ENCODE data around the gene KCND1. TPM values are rescaled to one million over a fixed set of nuclear protein-coding genes. Genes with fewer than 3 reads are reported as not detected.

Gene KCND1
- total and polyA plus RNA-seq, 10 of the 15 experiments (the other 5 are each of a cell fraction or from before 2014, with no cell fraction given), result 0.02 to 1.0 (median 0.39) TPM

DNA sequence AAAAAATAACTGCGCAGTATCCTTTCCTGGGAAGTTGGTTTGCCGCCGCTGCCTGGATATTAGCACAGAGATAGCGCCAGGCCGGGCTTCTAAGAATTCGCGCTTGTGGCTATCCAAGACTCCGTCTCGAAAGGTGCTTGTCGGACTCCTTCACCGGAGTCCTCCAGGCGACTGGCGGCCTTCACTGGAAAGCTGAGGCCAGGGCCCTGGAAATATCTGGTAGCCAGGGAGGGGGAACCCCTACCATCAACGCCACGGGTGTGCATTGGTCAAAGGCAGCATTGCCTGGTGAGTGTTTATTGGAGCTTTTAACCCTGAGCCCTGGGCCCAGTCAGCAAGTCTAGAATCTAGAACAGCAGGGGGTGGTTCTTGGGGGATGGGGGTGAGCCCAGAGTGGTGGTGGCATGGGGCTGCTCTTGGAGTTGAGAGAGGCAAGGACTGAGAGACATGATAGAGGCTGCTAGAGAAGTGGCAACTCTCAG is 52.2 kb downstream of the KCND1 start:
- H3K9me3 ChIP-seq (replicated peaks; ENCODE audit: control insufficient read depth, insufficient read depth, low read length), result no peaks in the 10 kb centered on the region; the same call in 2 of the 3 replicates
- no peaks in the 10 kb centered on the region for H3K27me3 ChIP-seq (replicated peaks in 1 of 2; ENCODE audit: control insufficient read depth in 2 of 2, insufficient read depth in 2 of 2, low read length in 1 of 2)
- WGBS (ENCODE audit: insufficient coverage, insufficient replicate concordance, low lambda C conversion rate, missing lambda C conversion rate), result 36% methylated on average over 15 of the region's 15 CpGs
- H4K20me1 ChIP-seq (ENCODE audit: control insufficient read depth, insufficient read depth), result peaks cover 3% of the 10 kb centered on the region
- DNase-seq (ENCODE audit: low read depth, low spot score) (no peak), ATAC-seq (peak; percentile 48), FAIRE-seq (peak; percentile 7)
- intact Hi-C loops (cut with micrococcal nuclease; ENCODE audit: unreplicated experiment) (loop anchor here (1.0 to 5.0 kb wide), 3 partner anchors 18 to 123 kb away; partner anchors contain the start of genes OTUD5 and TFE3), in situ Hi-C loops (cut with MboI) (no loop called here)
- CTCF ChIA-PET, result interaction anchor here (1.0 to 1.6 kb wide), 3 partner anchors 18 to 26 kb away, joined by 3 to 8 read pairs (median 6); no protein-coding TSS in a partner anchor
- POLR2A ChIA-PET, result interaction anchor here (0.6 to 2.9 kb wide), 3 partner anchors 20 to 236 kb away, joined by 3 to 21 read pairs (median 3); no protein-coding TSS in a partner anchor
- peak overlapping the region; percentile 56; the same call in 1 of the 2 replicates for H3K4me2 ChIP-seq (ENCODE audit: control insufficient read depth, insufficient read depth)
- TSS peak; percentile 97 for BruUV-seq (replicated peaks)
- peaks cover 9% of the 10 kb centered on the region for H3K4me1 ChIP-seq (ENCODE audit: control insufficient read depth, insufficient read depth, low read length)
- peaks cover 38% of the 10 kb centered on the region for H3K79me2 ChIP-seq (ENCODE audit: control insufficient read depth, insufficient read depth, low read length)
- RAD21 ChIA-PET (ENCODE audit: unreplicated experiment), result interaction anchor here (0.6 to 1.0 kb wide), 4 partner anchors 13 to 20 kb away, joined by 3 to 5 read pairs (median 4); no protein-coding TSS in a partner anchor
- H3K4me3 ChIP-seq, result peak overlapping the region; percentile 43; the same call in 1 of the 2 replicates
- TF ChIP-seq NRF1 (conservative IDR thresholded peaks at IDR 0.05; ENCODE audit: low read depth, low read length), result no peak
- TF ChIP-seq EP300 (IDR thresholded peaks at IDR 0.05; ENCODE audit: borderline replicate concordance in 1 of 2, control insufficient read depth in 1 of 2, low read depth in 2 of 2, low read length in 2 of 2), result no peak
- 0 out of 2 replicates have a peak, but pooled peaks have one; percentile 7 for TF ChIP-seq CBFB (IDR thresholded peaks at IDR 0.05; ENCODE audit: low read depth)
- TF ChIP-seq, protein P1, sequence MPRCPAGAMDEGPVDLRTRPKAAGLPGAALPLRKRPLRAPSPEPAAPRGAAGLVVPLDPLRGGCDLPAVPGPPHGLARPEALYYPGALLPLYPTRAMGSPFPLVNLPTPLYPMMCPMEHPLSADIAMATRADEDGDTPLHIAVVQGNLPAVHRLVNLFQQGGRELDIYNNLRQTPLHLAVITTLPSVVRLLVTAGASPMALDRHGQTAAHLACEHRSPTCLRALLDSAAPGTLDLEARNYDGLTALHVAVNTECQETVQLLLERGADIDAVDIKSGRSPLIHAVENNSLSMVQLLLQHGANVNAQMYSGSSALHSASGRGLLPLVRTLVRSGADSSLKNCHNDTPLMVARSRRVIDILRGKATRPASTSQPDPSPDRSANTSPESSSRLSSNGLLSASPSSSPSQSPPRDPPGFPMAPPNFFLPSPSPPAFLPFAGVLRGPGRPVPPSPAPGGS (IDR thresholded peaks at IDR 0.05; ENCODE audit: borderline replicate concordance, insufficient read depth, low read depth, low read length, poor library complexity, severe bottlenecking), result peak; percentile 1
- TF ChIP-seq IKZF1 (conservative IDR thresholded peaks at IDR 0.05), result peak; percentile 13
- TF ChIP-seq PML (IDR thresholded peaks at IDR 0.05; ENCODE audit: low read length), result peak; percentile 57; the same call in 1 of the 2 replicates
- 0 out of 4 replicates have a peak, but pooled peaks have one; percentile 8 to 36 for TF ChIP-seq IKZF2 (IDR thresholded peaks at IDR 0.05)
- TF ChIP-seq JUNB (IDR thresholded peaks at IDR 0.05), result no peak
- SMC1A ChIA-PET (ENCODE audit: uncharacterized antibody, unreplicated experiment), result interaction anchor here (2.3 kb wide), 1 partner anchor 18 kb away, joined by 12 read pairs; no protein-coding TSS in a partner anchor
- no peak overlapping the region for H2AFZ ChIP-seq (ENCODE audit: control insufficient read depth, low read depth, low read length)
- no peaks in the 10 kb centered on the region; a peak in 1 of 4 replicates for H3K36me3 ChIP-seq (ENCODE audit: control insufficient read depth in 2 of 2, insufficient read depth in 2 of 2, low read length in 1 of 2)
- peak overlapping the region; percentile 51 for H3K27ac ChIP-seq (ENCODE audit: control insufficient read depth, insufficient read depth)
- H3K9ac ChIP-seq (ENCODE audit: control insufficient read depth, insufficient read depth, low read length), result peak overlapping the region; percentile 58

Measured in GM12878 (cell line).